HepG2 (cell line): Measurements from ENCODE around the gene C17orf75. TPM values are rescaled to one million over a fixed set of nuclear protein-coding genes. Genes with fewer than 3 reads are reported as not detected.

Experiments
- ATAC-seq: fragments of 200-7000 bp; cut with Tn5 transposase; 3 replicates; pipeline ENCODE4 v1.9.1; 2020; ENCODE audit warnings: mild to moderate bottlenecking, moderate library complexity
- Bru-seq: library from RNA; stranded (reverse); fragments of 400-500 nt; gene quantifications from one replicate; lab custom pipeline; 2021; lab: Mats Ljungman, UMichigan
- BruChase-seq, 2 experiments: library from RNA; stranded (reverse); fragments of 400-500 nt; gene quantifications; one replicate each; lab custom pipeline; 2021; lab: Mats Ljungman, UMichigan
- BruUV-seq: library from RNA; stranded (reverse); fragments of 400-500 nt; replicated peaks from 2 replicates; lab custom pipeline; 2021; lab: Mats Ljungman, UMichigan
- CTCF ChIA-PET: fragments of 300-600 bp; formaldehyde crosslinking; extraction: SDS; loops from one replicate; lab custom pipeline; 2021; ENCODE audit warnings: low total read pairs, inconsistent platforms, low intra/inter-chr PET ratio; lab: Yijun Ruan, JAX
- POLR2A ChIA-PET: fragments of 350-600 bp; sonication (Branson Sonifier 250); formaldehyde crosslinking; loops from one replicate; lab custom pipeline; 2020; ENCODE audit warnings: antibody characterized with exemption, inconsistent platforms; lab: Yijun Ruan, JAX
- DNase-seq: peaks from one replicate; pipeline ENCODE4 v3.0.0-alpha.2; 2015; ENCODE audit warnings: low spot score
- FAIRE-seq: peaks from 3 replicates; lab custom pipeline; 2011; peaks lifted over from hg19 to GRCh38; lab: Jason Lieb, UNC
- H2AFZ ChIP-seq: one replicate; pipeline ENCODE4 v1.6.1; 2011; ENCODE audit warnings: low read length, inconsistent platforms
- H3K27ac ChIP-seq: fragments of 300-600 bp; 3 replicates; pipeline ENCODE4 v1.8.0; 2011; ENCODE audit warnings: mixed run types, mild to moderate bottlenecking, mixed read lengths, low read length, inconsistent platforms; ENCODE audit not compliant: insufficient read depth; ENCODE audit errors: extremely low read length
- H3K27me3 ChIP-seq, 2 experiments: fragments of 200-600 bp in 1 of 2; 2 replicates in 1 of 2; 3 replicates in 1 of 2; pipeline versions ENCODE4 v1.6.0 to v1.8.0; 2011; ENCODE audit warnings: low read length in 2 of 2, mild to moderate bottlenecking in 2 of 2, moderate library complexity in 2 of 2, inconsistent platforms in 1 of 2; ENCODE audit not compliant: insufficient read depth in 2 of 2, control insufficient read depth in 1 of 2
- H3K36me3 ChIP-seq, 2 experiments: fragments of 200-600 bp in 1 of 2; replicated peaks in 1 of 2; 2 replicates in 1 of 2; 3 replicates in 1 of 2; pipeline versions ENCODE4 v1.5.1 to v1.8.0; 2011; ENCODE audit warnings: low read length in 2 of 2, inconsistent platforms in 1 of 2; ENCODE audit not compliant: insufficient read depth in 2 of 2, control insufficient read depth in 1 of 2
- H3K4me1 ChIP-seq: 2 replicates; pipeline ENCODE4 v1.5.1; 2012; ENCODE audit warnings: low read length, inconsistent platforms; ENCODE audit not compliant: insufficient read depth
- H3K4me2 ChIP-seq: 2 replicates; pipeline ENCODE4 v1.6.0; 2011; ENCODE audit warnings: low read depth, low read length, inconsistent platforms
- H3K4me3 ChIP-seq, 3 experiments: fragments of 200-600 bp in 1 of 3; sonication (generic), shearing (Covaris generic) in 1 of 3; replicated peaks in 1 of 3; 2 replicates each; pipeline ENCODE4 v1.5.1; 2011 to 2016; ENCODE audit warnings: low read length in 3 of 3, inconsistent platforms in 2 of 3, low read depth in 2 of 3, mild to moderate bottlenecking in 2 of 3, control low read depth in 1 of 3, mixed read lengths in 1 of 3; ENCODE audit not compliant: insufficient read depth in 1 of 3
- H3K79me2 ChIP-seq: one replicate; pipeline ENCODE4 v1.6.1; 2011; ENCODE audit warnings: low read length, inconsistent platforms; ENCODE audit not compliant: insufficient read depth
- H3K9ac ChIP-seq: 2 replicates; pipeline ENCODE4 v1.6.0; 2011; ENCODE audit warnings: mild to moderate bottlenecking, low read depth, low read length, inconsistent platforms; ENCODE audit not compliant: insufficient read depth
- H3K9me3 ChIP-seq: 2 replicates; pipeline ENCODE4 v1.5.1; 2012; ENCODE audit warnings: mild to moderate bottlenecking, low read length
- H4K20me1 ChIP-seq: 2 replicates; pipeline ENCODE4 v1.6.0; 2011; ENCODE audit warnings: inconsistent platforms, mild to moderate bottlenecking, low read length, moderate library complexity; ENCODE audit not compliant: insufficient read depth
- CHD2 ChIP-seq: IDR thresholded peaks from 2 replicates; pipeline ENCODE4 v1.6.1; 2011; ENCODE audit warnings: low read depth, low read length, improper control_type of control experiment
- HNRNPL ChIP-seq: fragments of 200-400 bp; formaldehyde crosslinking; IDR thresholded peaks from 2 replicates; pipeline ENCODE4 v1.6.1; 2017; ENCODE audit warnings: mild to moderate bottlenecking, low read depth, low read length
- IKZF1 ChIP-seq: fragments of 450-650 bp; IDR thresholded peaks from 2 replicates; pipeline ENCODE4 v1.7.1; 2016
- PAF1 ChIP-seq: IDR thresholded peaks from 2 replicates; pipeline ENCODE4 v1.6.1; 2016; ENCODE audit warnings: missing genetic modification reagents, missing compliant biosample characterization
- REL ChIP-seq: sonication (generic); formaldehyde crosslinking; conservative IDR thresholded peaks from 2 replicates; pipeline ENCODE4 v1.8.0; 2022; ENCODE audit warnings: mild to moderate bottlenecking, missing genetic modification reagents, moderate library complexity
- SP2 ChIP-seq: sonication (generic); formaldehyde crosslinking; IDR thresholded peaks from 2 replicates; pipeline ENCODE4 v1.5.1; 2020; ENCODE audit warnings: mild to moderate bottlenecking, missing genetic modification reagents
- SPEN ChIP-seq: sonication (generic); formaldehyde crosslinking; IDR thresholded peaks from 2 replicates; pipeline ENCODE4 v1.5.1; 2020; ENCODE audit warnings: low read depth, mild to moderate bottlenecking, missing genetic modification reagents
- TBP ChIP-seq: sonication (generic); formaldehyde crosslinking; IDR thresholded peaks from 2 replicates; pipeline ENCODE4 v1.5.0; 2020; ENCODE audit warnings: missing genetic modification reagents
- ZBTB7A ChIP-seq: sonication (generic); formaldehyde crosslinking; IDR thresholded peaks from 2 replicates; pipeline ENCODE4 v1.8.0; 2022; ENCODE audit warnings: mild to moderate bottlenecking, missing genetic modification reagents
- ZNF12 ChIP-seq: sonication (generic); formaldehyde crosslinking; IDR thresholded peaks from 2 replicates; pipeline ENCODE4 v1.5.0; 2020; ENCODE audit warnings: missing genetic modification reagents
- ZNF274 ChIP-seq: sonication (generic); formaldehyde crosslinking; IDR thresholded peaks from 2 replicates; pipeline ENCODE4 v1.5.1; 2020; ENCODE audit warnings: mild to moderate bottlenecking, missing genetic modification reagents
- ZNF350 ChIP-seq: sonication (generic); formaldehyde crosslinking; IDR thresholded peaks from 2 replicates; pipeline ENCODE4 v1.4.0; 2020; ENCODE audit warnings: mild to moderate bottlenecking, low read depth, missing genetic modification reagents, borderline replicate concordance
- ZNF749 ChIP-seq: sonication (generic); formaldehyde crosslinking; IDR thresholded peaks from 2 replicates; pipeline ENCODE4 v1.8.0; 2022; ENCODE audit warnings: mild to moderate bottlenecking, missing genetic modification reagents, moderate library complexity, borderline replicate concordance
- ZNF816 ChIP-seq: sonication (generic); formaldehyde crosslinking; IDR thresholded peaks from 2 replicates; pipeline ENCODE4 v1.8.0; 2022; ENCODE audit warnings: missing genetic modification reagents, mild to moderate bottlenecking, borderline replicate concordance
- WGBS: methylation state at CpG from one replicate; pipeline ENCODE4 v1.1.6; 2017; ENCODE audit warnings: low lambda C conversion rate; 5-methylcytosine and 5-hydroxymethylcytosine counted together
- in situ Hi-C: cut with HindIII; loops from 2 replicates; pipeline ENCODE4 v1.10.0; 2017; ENCODE audit warnings: low pct_unique_long_range_greater_than_20kb; ENCODE audit not compliant: extremely low pct_ligation_motif_present
- intact Hi-C: fragments of 100-400 bp; cut with micrococcal nuclease; formaldehyde crosslinking; loops from one replicate; pipeline ENCODE4 v1.10.0; 2022; ENCODE audit not compliant: unreplicated experiment
- long read RNA-seq, 2 experiments: library from RNA in 1 of 2; library from polyadenylated mRNA in 1 of 2; stranded (forward) in 1 of 2; unstranded in 1 of 2; transcript quantifications; one replicate each; pipeline ENCODE4 v2.0.0, GENCODE V29; 2019 to 2022
- polyA minus RNA-seq, 3 experiments: library from RNA; depleted of rRNA, polyadenylated mRNA; stranded (reverse); fragments of >200 nt; gene quantifications; 2 replicates each; pipeline ENCODE4 v1.2.3, GENCODE V29; 2011; ENCODE audit warnings: low replicate concordance in 1 of 3
- polyA plus RNA-seq, 8 experiments: library from polyadenylated mRNA; depleted of rRNA in 3 of 8; stranded (reverse) in 7 of 8; unstranded in 1 of 8; fragments of >200 nt; fragmentation: Illumina TruSeq in 4 of 8; extraction: Trizol in 4 of 8; gene quantifications; 2 replicates each; pipeline versions ENCODE4 v1.2.1 to v1.2.3, GENCODE V29; 2011 to 2016; ENCODE audit warnings: low read depth in 4 of 8, missing spikeins in 1 of 8, mixed read lengths in 1 of 8; ENCODE audit not compliant: insufficient read depth in 1 of 8
- total RNA-seq, 5 experiments: library from RNA; depleted of rRNA; stranded (reverse); fragments of >200 nt; fragmentation: Illumina TruSeq; extraction: Trizol; gene quantifications; 2 replicates each; pipeline ENCODE4 v1.2.3, GENCODE V29; 2016; ENCODE audit warnings: low read depth in 1 of 5
- TF ChIP-seq, protein P1 (sequence below), 2 experiments: sonication (generic) in 1 of 2; formaldehyde crosslinking in 1 of 2; IDR thresholded peaks; 2 replicates each; pipeline versions ENCODE4 v1.4.0 to v1.6.1; 2018 to 2020; ENCODE audit warnings: missing genetic modification reagents in 2 of 2, borderline replicate concordance in 1 of 2, low read depth in 1 of 2, mild to moderate bottlenecking in 1 of 2, missing biosample characterization in 1 of 2

C17orf75 gene, protein sequence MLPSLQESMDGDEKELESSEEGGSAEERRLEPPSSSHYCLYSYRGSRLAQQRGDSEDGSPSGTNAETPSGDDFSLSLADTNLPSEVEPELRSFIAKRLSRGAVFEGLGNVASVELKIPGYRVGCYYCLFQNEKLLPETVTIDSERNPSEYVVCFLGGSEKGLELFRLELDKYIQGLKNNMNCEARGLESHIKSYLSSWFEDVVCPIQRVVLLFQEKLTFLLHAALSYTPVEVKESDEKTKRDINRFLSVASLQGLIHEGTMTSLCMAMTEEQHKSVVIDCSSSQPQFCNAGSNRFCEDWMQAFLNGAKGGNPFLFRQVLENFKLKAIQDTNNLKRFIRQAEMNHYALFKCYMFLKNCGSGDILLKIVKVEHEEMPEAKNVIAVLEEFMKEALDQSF
- total RNA-seq (2016; rRNA removed; fragmentation: Illumina TruSeq; extraction: Trizol) (33.0 and 41.9 TPM in 2 replicates), polyA plus RNA-seq (2011; rRNA removed) (13.4 and 16.2 TPM in 2 replicates), polyA minus RNA-seq (2011; rRNA and poly(A)+ RNA removed; ENCODE audit: low replicate concordance) (8.8 and 11.5 TPM in 2 replicates), Bru-seq, nascent RNA (percentile 56 among the genes with signal in this experiment), BruChase-seq, experiment 1, labeled RNA remaining after a 6-hour chase (percentile 70 among the genes with signal in this experiment), BruChase-seq, experiment 2, labeled RNA remaining after a 2-hour chase (percentile 62 among the genes with signal in this experiment)
- 9.0 and 9.5 TPM in 2 replicates for total RNA-seq (2016; cell fraction: cytosol; rRNA removed; fragmentation: Illumina TruSeq; extraction: Trizol; ENCODE audit: low read depth)
- 34.7 and 41.5 TPM in 2 replicates for total RNA-seq (2016; cell fraction: insoluble cytoplasmic fraction; rRNA removed; fragmentation: Illumina TruSeq; extraction: Trizol)
- total RNA-seq (2016; cell fraction: membrane; rRNA removed; fragmentation: Illumina TruSeq; extraction: Trizol), result 11.8 and 12.8 TPM in 2 replicates
- total RNA-seq (2016; cell fraction: nucleus; rRNA removed; fragmentation: Illumina TruSeq; extraction: Trizol), result 18.9 and 25.5 TPM in 2 replicates
- 9.4 and 10.6 TPM in 2 replicates for polyA plus RNA-seq (2011; cell fraction: cytosol; rRNA removed)
- polyA plus RNA-seq (2011; cell fraction: nucleus; rRNA removed), result 14.6 and 14.9 TPM in 2 replicates
- 16.5 and 22.8 TPM in 2 replicates for polyA plus RNA-seq (2012)
- polyA plus RNA-seq (2016; cell fraction: cytosol; fragmentation: Illumina TruSeq; extraction: Trizol; ENCODE audit: low read depth), result 4.4 and 6.4 TPM in 2 replicates
- polyA plus RNA-seq (2016; cell fraction: insoluble cytoplasmic fraction; fragmentation: Illumina TruSeq; extraction: Trizol; ENCODE audit: low read depth), result 30.1 and 31.8 TPM in 2 replicates
- 6.8 and 8.1 TPM in 2 replicates for polyA plus RNA-seq (2016; cell fraction: membrane; fragmentation: Illumina TruSeq; extraction: Trizol; ENCODE audit: low read depth)
- 37.3 and 41.0 TPM in 2 replicates for polyA plus RNA-seq (2016; cell fraction: nucleus; fragmentation: Illumina TruSeq; extraction: Trizol; ENCODE audit: insufficient read depth, low read depth)
- polyA minus RNA-seq (2011; cell fraction: cytosol; rRNA and poly(A)+ RNA removed), result 6.3 and 6.9 TPM in 2 replicates
- polyA minus RNA-seq (2011; cell fraction: nucleus; rRNA and poly(A)+ RNA removed), result 8.2 and 15.4 TPM in 2 replicates
- long read RNA-seq, experiment 1, transcript C17orf75-202 (10 exons, 1,642 nt), result major isoform, 33 of 44 reads
- long read RNA-seq, experiment 1, partial matches to known transcripts, result 5 of 44 reads
- long read RNA-seq, experiment 1, other reads (novel, unspliced or antisense), result 5 of 44 reads
- long read RNA-seq, experiment 2, transcript C17orf75-202 (10 exons, 1,642 nt), result major isoform, 12 of 26 reads
- long read RNA-seq, experiment 2, partial matches to known transcripts, result 4 of 26 reads
- long read RNA-seq, experiment 2, other reads (novel, unspliced or antisense), result 10 of 26 reads

DNA sequence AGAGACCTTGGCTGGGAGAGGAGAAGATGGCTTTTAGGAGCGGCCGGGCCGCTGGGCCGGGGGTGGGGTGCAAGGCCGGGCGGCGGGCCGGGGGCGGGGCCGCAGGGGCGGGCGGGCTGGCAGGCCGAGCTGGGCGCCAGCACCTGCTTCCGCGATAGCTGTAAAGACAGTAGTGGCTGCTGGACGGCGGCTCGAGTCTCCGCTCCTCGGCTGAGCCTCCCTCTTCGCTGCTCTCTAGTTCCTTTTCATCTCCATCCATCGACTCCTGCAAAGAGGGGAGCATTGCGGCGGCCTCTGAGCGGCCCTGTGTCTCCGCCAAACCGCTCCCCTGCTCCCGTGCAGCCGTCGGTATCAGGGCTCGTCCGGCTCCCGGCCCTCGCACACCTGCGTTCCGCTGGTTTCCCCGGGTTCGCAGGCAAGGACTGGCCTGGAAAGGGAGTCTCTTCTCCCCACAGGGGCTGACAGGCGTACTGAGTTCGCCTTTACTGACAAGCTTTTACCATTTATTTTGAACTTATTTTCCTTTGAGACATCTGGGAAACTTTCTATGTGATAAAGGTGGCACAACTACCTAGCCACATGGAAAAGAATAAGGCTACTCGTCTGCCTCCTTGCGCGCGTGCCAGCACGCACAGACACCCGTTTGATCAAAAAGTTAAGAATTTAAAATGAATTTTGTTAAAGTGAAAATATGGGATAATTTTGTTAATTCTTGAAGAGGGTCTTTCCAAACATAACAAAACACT, at the start of gene C17orf75:
TSS of gene C17orf75 (minus strand) at position 317 of the 746 bp plus-strand sequence. CDS start at position 283, 34 bp downstream.
- CTCF ChIA-PET, result no interaction called here
- peak; percentile 73 for DNase-seq
- peak within 1 kb of the TSS; percentile 88 for H3K27ac ChIP-seq
- TSS peak; percentile 77 for BruUV-seq
- POLR2A ChIA-PET, result interaction anchor here (0.9 to 2.5 kb wide), 6 partner anchors 9 to 98 kb away, joined by 3 to 10 read pairs (median 4); no protein-coding TSS in a partner anchor
- WGBS, result under 1% methylated on average over 16 of the region's 47 CpGs
- no peaks in the 10 kb centered on the region for H3K9me3 ChIP-seq
- no peaks in the 10 kb centered on the region for H4K20me1 ChIP-seq
- peak within 1 kb of the TSS; percentile 94 for H2AFZ ChIP-seq
- peak within 1 kb of the TSS; percentile 72 for H3K9ac ChIP-seq
- H3K4me1 ChIP-seq, result peaks cover 21% of the 10 kb centered on the region
- H3K4me2 ChIP-seq, result peak within 1 kb of the TSS; percentile 85
- peaks cover 1 to 6% of the 10 kb centered on the region in 2 experiments; a peak in 2 of 5 replicates for H3K36me3 ChIP-seq
- FAIRE-seq, result peak; percentile 36
- H3K79me2 ChIP-seq, result no peaks in the 10 kb centered on the region
- intact Hi-C loops, result no loop called here
- peak within 1 kb of the TSS; percentile 78 to 84 (median 81) for H3K4me3 ChIP-seq
- in situ Hi-C loops, result no loop called here
- peak; percentile 95 for ATAC-seq
- no peaks in the 10 kb centered on the region for H3K27me3 ChIP-seq
- TF ChIP-seq IKZF1 (no peak), HNRNPL (peak; percentile 65; the same call in 1 of the 2 replicates), CHD2 (no peak), ZNF749 (CRISPR knock-in tag) (no peak), SPEN (CRISPR knock-in tag) (peak; percentile 83; the same call in 1 of the 2 replicates), ZNF12 (CRISPR knock-in tag) (peak; percentile 86), ZNF350 (CRISPR knock-in tag) (peak; percentile 92), ZBTB7A (CRISPR knock-in tag) (peak; percentile 80; the same call in 1 of the 2 replicates), SP2 (CRISPR knock-in tag) (peak; percentile 65), ZNF816 (peak; percentile 84; the same call in 1 of the 2 replicates), PAF1 (CRISPR knock-in tag) (no peak), REL (CRISPR knock-in tag) (no peak), ZNF274 (CRISPR knock-in tag) (peak; percentile 53; the same call in 1 of the 2 replicates), TBP (CRISPR knock-in tag) (no peak)
- TF ChIP-seq, protein P1, sequence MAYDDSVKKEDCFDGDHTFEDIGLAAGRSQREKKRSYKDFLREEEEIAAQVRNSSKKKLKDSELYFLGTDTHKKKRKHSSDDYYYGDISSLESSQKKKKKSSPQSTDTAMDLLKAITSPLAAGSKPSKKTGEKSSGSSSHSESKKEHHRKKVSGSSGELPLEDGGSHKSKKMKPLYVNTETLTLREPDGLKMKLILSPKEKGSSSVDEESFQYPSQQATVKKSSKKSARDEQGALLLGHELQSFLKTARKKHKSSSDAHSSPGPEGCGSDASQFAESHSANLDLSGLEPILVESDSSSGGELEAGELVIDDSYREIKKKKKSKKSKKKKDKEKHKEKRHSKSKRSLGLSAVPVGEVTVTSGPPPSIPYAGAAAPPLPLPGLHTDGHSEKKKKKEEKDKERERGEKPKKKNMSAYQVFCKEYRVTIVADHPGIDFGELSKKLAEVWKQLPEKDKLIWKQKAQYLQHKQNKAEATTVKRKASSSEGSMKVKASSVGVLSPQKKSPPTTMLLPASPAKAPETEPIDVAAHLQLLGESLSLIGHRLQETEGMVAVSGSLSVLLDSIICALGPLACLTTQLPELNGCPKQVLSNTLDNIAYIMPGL (CRISPR knock-in tag; IDR thresholded peaks at IDR 0.05; ENCODE audit: borderline replicate concordance in 1 of 2, low read depth in 1 of 2), result peak; percentile 90 to 96; a peak in 3 of 4 replicates
